Measurements from ENCODE around the gene FSCN2. TPM values are rescaled to one million over a fixed set of nuclear protein-coding genes. Genes with fewer than 3 reads are reported as not detected.

FSCN2 gene
- total RNA-seq, 1 experiment from 2014 or later = 0.31 TPM

- H3K4me1 Mint-ChIP-seq = no peaks in the 10 kb centered on the region
- TF ChIP-seq SOX15 (CRISPR knock-in tag; IDR thresholded peaks at IDR 0.05) (no peak), ZNF423 (CRISPR knock-in tag; IDR thresholded peaks at IDR 0.05) (no peak), JAZF1 (CRISPR knock-in tag; IDR thresholded peaks at IDR 0.05) (no peak), USF1 (CRISPR knock-in tag; IDR thresholded peaks at IDR 0.05) (no peak), MAX (CRISPR knock-in tag; IDR thresholded peaks at IDR 0.05) (no peak), PRDM15 (CRISPR knock-in tag; IDR thresholded peaks at IDR 0.05) (no peak), ZMAT4 (CRISPR knock-in tag; IDR thresholded peaks at IDR 0.05) (no peak), ZNF425 (CRISPR knock-in tag; conservative IDR thresholded peaks at IDR 0.05) (no peak), NR3C1 (CRISPR knock-in tag; conservative IDR thresholded peaks at IDR 0.05; ENCODE audit: low read depth) (no peak), SMAD3 (CRISPR knock-in tag; IDR thresholded peaks at IDR 0.05; ENCODE audit: borderline replicate concordance) (no peak), ZSCAN18 (CRISPR knock-in tag; IDR thresholded peaks at IDR 0.05) (no peak), ZBTB21 (CRISPR knock-in tag; IDR thresholded peaks at IDR 0.05; ENCODE audit: borderline replicate concordance) (no peak), ATF1 (CRISPR knock-in tag; IDR thresholded peaks at IDR 0.05) (no peak), SMAD4 (CRISPR knock-in tag; IDR thresholded peaks at IDR 0.05) (no peak), GRHL2 (CRISPR knock-in tag; IDR thresholded peaks at IDR 0.05; ENCODE audit: insufficient replicate concordance, severe bottlenecking) (no peak)
- no peaks in the 10 kb centered on the region for H3K36me3 Mint-ChIP-seq
- no peak overlapping the region for H3K4me3 Mint-ChIP-seq
- no peaks in the 10 kb centered on the region for H3K9me3 Mint-ChIP-seq
- ChIA-PET CTCF (interaction anchor here (0.9 to 1.3 kb wide), 3 partner anchors 9 to 87 kb away, joined by 3 to 5 read pairs (median 3); no protein-coding TSS in a partner anchor), POLR2A (no interaction called here)
- H3K27ac Mint-ChIP-seq = no peak overlapping the region
- DNase-seq (ENCODE audit: low spot score) = no peak
- ATAC-seq = no peak
- peaks cover 13% of the 10 kb centered on the region for H3K27me3 Mint-ChIP-seq (ENCODE audit: low read depth)
Observed at GRCh38 chr17:81528384-81528650, 140 bp downstream of the FSCN2 start.

- Mint-ChIP-seq H3K36me3 (no peaks in the 10 kb centered on the region), H3K27me3 (ENCODE audit: low read depth) (peaks cover 13% of the 10 kb centered on the region), H3K4me3 (no peak overlapping the region), H3K9me3 (no peaks in the 10 kb centered on the region), H3K27ac (no peak overlapping the region), H3K4me1 (no peaks in the 10 kb centered on the region)
- no peak for DNase-seq (ENCODE audit: low spot score)
- ChIA-PET POLR2A (interaction anchor here (0.6 to 1.0 kb wide), 2 partner anchors 15 to 169 kb away, joined by 3 to 6 read pairs; no protein-coding TSS in a partner anchor), CTCF (interaction anchor here (0.9 to 1.3 kb wide), 3 partner anchors 8 to 88 kb away, joined by 3 to 5 read pairs (median 3); no protein-coding TSS in a partner anchor)
- no peak for ATAC-seq
- TF ChIP-seq ZNF512 (CRISPR knock-in tag; IDR thresholded peaks at IDR 0.05; ENCODE audit: borderline replicate concordance) (no peak), EMX1 (CRISPR knock-in tag; IDR thresholded peaks at IDR 0.05) (no peak), ZNF671 (CRISPR knock-in tag; IDR thresholded peaks at IDR 0.05) (no peak), JAZF1 (CRISPR knock-in tag; IDR thresholded peaks at IDR 0.05) (no peak), HMGXB4 (CRISPR knock-in tag; IDR thresholded peaks at IDR 0.05) (no peak), SMAD3 (CRISPR knock-in tag; IDR thresholded peaks at IDR 0.05; ENCODE audit: borderline replicate concordance) (no peak), MAX (CRISPR knock-in tag; IDR thresholded peaks at IDR 0.05) (no peak), MXD4 (CRISPR knock-in tag; IDR thresholded peaks at IDR 0.05; ENCODE audit: borderline replicate concordance) (no peak), TCF7 (CRISPR knock-in tag; IDR thresholded peaks at IDR 0.05; ENCODE audit: low read depth) (no peak)
Observed at GRCh38 chr17:81528651-81529436, 667 bp downstream of the FSCN2 start.
